22Rv1 (cell line): ENCODE results near the gene NRG3.

Source experiments
- CTCF ChIP-seq: fragments of 450-650 bp; IDR thresholded peaks from 2 replicates; pipeline ENCODE4 v1.5.1; 2017; ENCODE audit warnings: mild to moderate bottlenecking
- ZFX ChIP-seq: fragments of 450-650 bp; IDR thresholded peaks from 2 replicates; pipeline ENCODE4 v1.6.1; 2017; ENCODE audit warnings: antibody characterized with exemption, borderline replicate concordance

- TF ChIP-seq CTCF (no peak), ZFX (no peak)
Observed at GRCh38 chr10:82340166-82340565, 465.2 kb downstream of the NRG3 start.
